Measurements from ENCODE around the gene CDC42BPB. TPM values are rescaled to one million over a fixed set of nuclear protein-coding genes. Genes with fewer than 3 reads are reported as not detected.

The CDC42BPB gene
- total RNA-seq, 1 experiment from 2014 or later: 103 TPM

GRCh38 chr14:103028772-103029171, 28.6 kb downstream of the CDC42BPB start:
- Histone ChIP-seq H3K14ac (ENCODE audit: insufficient read depth, low read length) (no peak overlapping the region), H3K23me2 (ENCODE audit: insufficient read length, low read depth, low read length, poor library complexity, severe bottlenecking) (no peaks in the 10 kb centered on the region), H4K91ac (ENCODE audit: insufficient read length, low read depth, low read length) (no peak overlapping the region), H2AFZ (ENCODE audit: low read length) (no peak overlapping the region), H3K79me1 (ENCODE audit: insufficient read depth, low read depth, low read length, poor library complexity, severe bottlenecking) (peaks cover 5% of the 10 kb centered on the region), H4K8ac (replicated peaks; ENCODE audit: insufficient read length, low read depth, low read length) (no peak overlapping the region), H2BK5ac (ENCODE audit: insufficient read length, low read length) (no peak overlapping the region), H2BK15ac (ENCODE audit: low read depth, low read length) (no peak overlapping the region), H3K56ac (ENCODE audit: insufficient read length, low read depth, low read length) (no peak overlapping the region), H3K27me3 (ENCODE audit: insufficient read depth, low read length) (no peaks in the 10 kb centered on the region), H2BK20ac (ENCODE audit: low read depth, low read length, poor library complexity, severe bottlenecking) (no peak overlapping the region), H4K5ac (ENCODE audit: insufficient read length, low read depth, low read length) (no peak overlapping the region), H2AK5ac (ENCODE audit: insufficient read length, low read length) (no peak overlapping the region), H3K4ac (ENCODE audit: low read depth, low read length) (no peak overlapping the region), H4K20me1 (ENCODE audit: control insufficient read depth, insufficient read depth, insufficient read length) (no peaks in the 10 kb centered on the region), H3K27ac (ENCODE audit: insufficient read length, low read depth, low read length) (no peak overlapping the region), H2BK120ac (ENCODE audit: low read depth, low read length, poor library complexity, severe bottlenecking) (no peak overlapping the region), H3T11ph (ENCODE audit: low read length) (no peak overlapping the region), H3K4me2 (ENCODE audit: insufficient read depth, insufficient read length, low read length) (no peak overlapping the region), H2BK12ac (ENCODE audit: insufficient read length, low read depth, low read length) (no peak overlapping the region), H3K4me1 (ENCODE audit: insufficient read depth, low read length) (no peaks in the 10 kb centered on the region), H3K79me2 (ENCODE audit: insufficient read depth, low read length) (peaks cover 7% of the 10 kb centered on the region; the same call in 1 of the 2 replicates), H3K9me3 (ENCODE audit: control insufficient read depth, low read depth, low read length) (no peaks in the 10 kb centered on the region), H3K9ac (ENCODE audit: extremely low read depth, insufficient read length, low read length) (no peak overlapping the region), H3K23ac (ENCODE audit: insufficient read length, low read depth, low read length) (no peak overlapping the region), H3K18ac (ENCODE audit: insufficient read length, low read depth, low read length) (no peak overlapping the region)
- Mint-ChIP-seq H3K27me3 (ENCODE audit: low read depth) (no peaks in the 10 kb centered on the region), H3K4me3 (no peak overlapping the region), H3K36me3 (ENCODE audit: insufficient read depth in 1 of 3, low read depth in 3 of 3) (peaks cover 9 to 13% (median 9%) of the 10 kb centered on the region in 3 experiments), H3K4me1 (peaks cover 9 to 23% of the 10 kb centered on the region in 2 experiments), H3K27ac (no peak overlapping the region), H3K9me3 (peaks cover 6 to 8% of the 10 kb centered on the region in 2 experiments; a peak in 3 of 5 replicates)
- no peak for TF ChIP-seq CTCF (conservative IDR thresholded peaks at IDR 0.05)
- no peak for DNase-seq

All from H9 (cell line).